B cell (primary cell): Measurements from ENCODE around the gene RANBP3. TPM values are rescaled to one million over a fixed set of nuclear protein-coding genes. Genes with fewer than 3 reads are reported as not detected.

Experiments used
- ATAC-seq: fragments of 200-7000 bp; cut with Tn5 transposase; one replicate; pipeline ENCODE4 v1.10.0; 2021; ENCODE audit warnings: low read depth, mild to moderate bottlenecking, moderate number of reproducible peaks, moderate library complexity
- CTCF ChIA-PET: fragments of 350-600 bp; sonication (Branson Sonifier 250); formaldehyde crosslinking; loops from one replicate; lab custom pipeline; 2021; ENCODE audit warnings: antibody characterized with exemption, inconsistent platforms; lab: Charles Lee
- POLR2A ChIA-PET: fragments of 350-600 bp; sonication (Branson Sonifier 250); formaldehyde crosslinking; loops from one replicate; lab custom pipeline; 2021; ENCODE audit warnings: antibody characterized with exemption; lab: Charles Lee
- DNase-seq: peaks from one replicate; pipeline ENCODE4 v3.0.0; 2013
- H2AFZ ChIP-seq: 2 replicates; pipeline ENCODE4 v1.6.1; 2012; ENCODE audit warnings: mild to moderate bottlenecking, low read depth, low read length; ENCODE audit not compliant: insufficient read depth, poor library complexity, severe bottlenecking
- H3K27ac ChIP-seq, 2 donors: 1 replicate in 1 of 2; 2 replicates in 1 of 2; pipeline ENCODE4 v1.5.1; 2012 to 2013; ENCODE audit warnings: low read length in 2 of 2, mild to moderate bottlenecking in 2 of 2, moderate library complexity in 1 of 2
- H3K27me3 ChIP-seq, 4 experiments: fragments of 200-600 bp in 1 of 4; sonication (generic) in 1 of 4; replicated peaks in 1 of 4; 1 replicate in 2 of 4; 2 replicates in 2 of 4; pipeline versions ENCODE4 v1.6.1 to v1.7.0; 2013 to 2016; ENCODE audit warnings: low read length in 3 of 4, mild to moderate bottlenecking in 2 of 4, mixed read lengths in 1 of 4, moderate library complexity in 1 of 4; ENCODE audit not compliant: insufficient read depth in 4 of 4, control insufficient read depth in 3 of 4; ENCODE audit errors: control extremely low read depth in 1 of 4
- H3K36me3 ChIP-seq, 2 experiments: replicated peaks in 1 of 2; 1 replicate in 1 of 2; 2 replicates in 1 of 2; pipeline versions ENCODE4 v1.6.1 to v1.7.1; 2013; ENCODE audit warnings: low read length in 1 of 2; ENCODE audit not compliant: insufficient read depth in 2 of 2, control insufficient read depth in 1 of 2; ENCODE audit errors: control extremely low read depth in 1 of 2, extremely low read depth in 1 of 2
- H3K4me1 ChIP-seq, 2 donors: fragments of 200-600 bp in 1 of 2; sonication (generic) in 1 of 2; 1 replicate in 1 of 2; 2 replicates in 1 of 2; pipeline versions ENCODE4 v1.5.1 to v1.6.1; 2013 to 2017; ENCODE audit warnings: low read length in 2 of 2; ENCODE audit not compliant: control insufficient read depth in 2 of 2, insufficient read depth in 2 of 2
- H3K4me2 ChIP-seq: replicated peaks from 2 replicates; pipeline ENCODE3; 2012; ENCODE audit warnings: mild to moderate bottlenecking, low read depth, low read length; ENCODE audit not compliant: poor library complexity, severe bottlenecking
- H3K4me3 ChIP-seq, 5 experiments: fragments of 200-600 bp in 1 of 5; sonication (generic) in 1 of 5; 1 replicate in 3 of 5; 2 replicates in 2 of 5; pipeline versions ENCODE4 v1.5.1 to v1.7.0; 2011 to 2016; ENCODE audit warnings: low read length in 4 of 5, mild to moderate bottlenecking in 4 of 5, low read depth in 2 of 5, control low read depth in 1 of 5, moderate library complexity in 1 of 5; ENCODE audit not compliant: insufficient read depth in 1 of 5; ENCODE audit errors: control extremely low read depth in 1 of 5, extremely low read depth in 1 of 5
- H3K79me2 ChIP-seq: fragments of 200-600 bp; sonication (generic); one replicate; pipeline ENCODE4 v1.6.0; 2016; ENCODE audit warnings: low read length; ENCODE audit not compliant: control insufficient read depth, insufficient read depth
- H3K9ac ChIP-seq: fragments of 200-600 bp; sonication (generic); 2 replicates; pipeline ENCODE4 v1.6.1; 2017; ENCODE audit warnings: mild to moderate bottlenecking, low read length, moderate library complexity
- H3K9me3 ChIP-seq, 3 donors: one replicate each; pipeline versions ENCODE4 v1.6.1 to v1.7.1; 2013; ENCODE audit warnings: low read length in 2 of 3; ENCODE audit not compliant: control insufficient read depth in 2 of 3, insufficient read depth in 1 of 3; ENCODE audit errors: control extremely low read depth in 1 of 3
- H4K20me1 ChIP-seq: 2 replicates; pipeline ENCODE4 v1.6.0; 2012; ENCODE audit warnings: mild to moderate bottlenecking, low read length; ENCODE audit not compliant: insufficient read depth, control insufficient read depth, poor library complexity, severe bottlenecking
- H3K27ac Mint-ChIP-seq: one replicate; pipeline ENCODE4 v1.8.0; 2021; ENCODE audit warnings: mixed read lengths
- H3K27me3 Mint-ChIP-seq: one replicate; pipeline ENCODE4 v1.8.0; 2021; ENCODE audit warnings: mixed read lengths
- H3K4me1 Mint-ChIP-seq: one replicate; pipeline ENCODE4 v1.8.0; 2021; ENCODE audit warnings: mixed read lengths
- H3K4me3 Mint-ChIP-seq: one replicate; pipeline ENCODE4 v1.8.0; 2021; ENCODE audit warnings: mixed read lengths
- H3K9me3 Mint-ChIP-seq: one replicate; pipeline ENCODE4 v1.8.0; 2022; ENCODE audit warnings: mixed read lengths; ENCODE audit not compliant: insufficient read depth
- EZH2 ChIP-seq: IDR thresholded peaks from 2 replicates; pipeline ENCODE4 v1.6.1; 2012; ENCODE audit warnings: borderline replicate concordance, low read depth, mild to moderate bottlenecking, moderate library complexity, low read length; ENCODE audit not compliant: insufficient read depth, poor library complexity, severe bottlenecking
- WGBS: methylation state at CpG from one replicate; pipeline ENCODE4 v1.1.5; 2013; ENCODE audit warnings: missing lambda C conversion rate; ENCODE audit not compliant: insufficient coverage; 5-methylcytosine and 5-hydroxymethylcytosine counted together
- intact Hi-C: fragments of 100-400 bp; cut with micrococcal nuclease; formaldehyde crosslinking; loops from one replicate; pipeline ENCODE4 v1.10.0; 2022
- polyA plus RNA-seq: library from polyadenylated mRNA; depleted of rRNA; stranded (reverse); fragments of >200 nt; gene quantifications from 2 replicates; pipeline ENCODE4 v1.2.3, GENCODE V29; 2012
- total RNA-seq, 2 donors: library from RNA; stranded (reverse); fragments of 120-200 nt in 1 of 2; gene quantifications; 1 replicate in 1 of 2; 2 replicates in 1 of 2; pipeline versions ENCODE4 v1.2.3 to v1.2.4, GENCODE V29; 2013 to 2022
- TF ChIP-seq, protein P1 (sequence below): fragments of 200-600 bp; IDR thresholded peaks from one replicate; pipeline ENCODE4 v1.8.0; 2022; ENCODE audit warnings: antibody characterized with exemption, mild to moderate bottlenecking

The RANBP3 gene
- total and polyA plus RNA-seq, 2 donors (not counting 1 experiment from before 2014, with no cell fraction given), result 86.7 to 91.7 TPM

GRCh38 chr19:5897189-5897969 is 80.6 kb downstream of the RANBP3 start:
- Mint-ChIP-seq H3K9me3 (no peaks in the 10 kb centered on the region), H3K4me1 (peaks cover 11% of the 10 kb centered on the region), H3K27me3 (no peaks in the 10 kb centered on the region), H3K4me3 (no peak overlapping the region), H3K27ac (no peak overlapping the region)
- ChIA-PET CTCF (no interaction called here), POLR2A (no interaction called here)
- H3K27ac ChIP-seq, result no peak overlapping the region
- TF ChIP-seq, protein P1, sequence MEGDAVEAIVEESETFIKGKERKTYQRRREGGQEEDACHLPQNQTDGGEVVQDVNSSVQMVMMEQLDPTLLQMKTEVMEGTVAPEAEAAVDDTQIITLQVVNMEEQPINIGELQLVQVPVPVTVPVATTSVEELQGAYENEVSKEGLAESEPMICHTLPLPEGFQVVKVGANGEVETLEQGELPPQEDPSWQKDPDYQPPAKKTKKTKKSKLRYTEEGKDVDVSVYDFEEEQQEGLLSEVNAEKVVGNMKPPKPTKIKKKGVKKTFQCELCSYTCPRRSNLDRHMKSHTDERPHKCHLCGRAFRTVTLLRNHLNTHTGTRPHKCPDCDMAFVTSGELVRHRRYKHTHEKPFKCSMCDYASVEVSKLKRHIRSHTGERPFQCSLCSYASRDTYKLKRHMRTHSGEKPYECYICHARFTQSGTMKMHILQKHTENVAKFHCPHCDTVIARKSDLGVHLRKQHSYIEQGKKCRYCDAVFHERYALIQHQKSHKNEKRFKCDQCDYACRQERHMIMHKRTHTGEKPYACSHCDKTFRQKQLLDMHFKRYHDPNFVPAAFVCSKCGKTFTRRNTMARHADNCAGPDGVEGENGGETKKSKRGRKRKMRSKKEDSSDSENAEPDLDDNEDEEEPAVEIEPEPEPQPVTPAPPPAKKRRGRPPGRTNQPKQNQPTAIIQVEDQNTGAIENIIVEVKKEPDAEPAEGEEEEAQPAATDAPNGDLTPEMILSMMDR, result no peak
- intact Hi-C loops, result no loop called here
- no peak overlapping the region for H3K9ac ChIP-seq
- H3K4me3 ChIP-seq, result no peak overlapping the region
- H3K4me2 ChIP-seq, result no peak overlapping the region
- H4K20me1 ChIP-seq, result peaks cover 48% of the 10 kb centered on the region
- ATAC-seq (no peak), DNase-seq (no peak)
- H3K27me3 ChIP-seq, result peaks cover 0 to under 1% (median 0%) of the 10 kb centered on the region in 4 experiments
- H3K79me2 ChIP-seq, result peaks cover 30% of the 10 kb centered on the region
- peaks cover 0 to 13% of the 10 kb centered on the region in 2 experiments for H3K36me3 ChIP-seq
- peaks cover 0 to 4% (median 0%) of the 10 kb centered on the region in 3 donors for H3K9me3 ChIP-seq
- WGBS, result 97% methylated on average over 28 of the region's 30 CpGs
- no peak overlapping the region for H2AFZ ChIP-seq
- peaks cover under 1 to 3% of the 10 kb centered on the region in 2 donors for H3K4me1 ChIP-seq

- Histone ChIP-seq H3K27me3 (peaks cover 0 to 9% (median 2%) of the 10 kb centered on the region in 4 experiments), H3K4me1 (peaks cover 0 to 4% of the 10 kb centered on the region in 2 donors), H3K4me3 (no peak overlapping the region), H3K36me3 (peaks cover 0 to 13% of the 10 kb centered on the region in 2 experiments), H3K9me3 (peaks cover 0 to 5% (median 0%) of the 10 kb centered on the region in 3 donors), H3K79me2 (peaks cover 23% of the 10 kb centered on the region), H2AFZ (no peak overlapping the region), H4K20me1 (peaks cover 44% of the 10 kb centered on the region), H3K4me2 (no peak overlapping the region), H3K9ac (no peak overlapping the region), H3K27ac (no peak overlapping the region)
- Mint-ChIP-seq H3K9me3 (no peaks in the 10 kb centered on the region), H3K4me1 (peaks cover 11% of the 10 kb centered on the region), H3K4me3 (no peak overlapping the region), H3K27me3 (no peaks in the 10 kb centered on the region), H3K27ac (no peak overlapping the region)
- WGBS, result 95% methylated on average over 29 of the region's 29 CpGs
- ATAC-seq, result no peak
- CTCF ChIA-PET, result no interaction called here
- TF ChIP-seq EZH2, result no peak
- TF ChIP-seq, protein P1, result no peak
- DNase-seq, result no peak
- intact Hi-C loops, result no loop called here
- POLR2A ChIA-PET, result interaction anchor here (0.6 kb wide), 1 partner anchor 810 kb away, joined by 3 read pairs; no protein-coding TSS in a partner anchor
These were observed 81.4 kb downstream of the RANBP3 start for GRCh38 chr19:5896365-5897076.
